NT2/D1 (cell line): ENCODE measurements around the gene CCT8L2.
A peak's percentile ranks its signal among the peaks of the same experiment; 100 is the strongest.
"Not testable (repeated sequence)": the region's sequence is repeated elsewhere in the genome, so short reads cannot be mapped to it uniquely, and the experiment has no call there.

Experiments
- DNase-seq: peaks from one replicate; pipeline ENCODE4 v3.0.0-alpha.2; 2011; ENCODE audit warnings: low read depth, low spot score
- H3K27me3 ChIP-seq: 2 replicates; pipeline ENCODE4 v1.6.0; 2011; ENCODE audit warnings: mild to moderate bottlenecking; ENCODE audit not compliant: insufficient read length, insufficient read depth
- H3K36me3 ChIP-seq: 2 replicates; pipeline ENCODE4 v1.6.1; 2011; ENCODE audit warnings: mild to moderate bottlenecking, low read length, mixed read lengths; ENCODE audit not compliant: insufficient read depth, insufficient read length
- H3K4me1 ChIP-seq: 2 replicates; pipeline ENCODE4 v1.5.1; 2011; ENCODE audit not compliant: insufficient read depth, insufficient read length
- H3K4me3 ChIP-seq: 2 replicates; pipeline ENCODE4 v1.5.1; 2011; ENCODE audit warnings: low read depth; ENCODE audit not compliant: insufficient read length
- H3K9ac ChIP-seq: 2 replicates; pipeline ENCODE4 v1.6.0; 2011; ENCODE audit warnings: low read depth; ENCODE audit not compliant: insufficient read length
- H3K9me3 ChIP-seq: 2 replicates; pipeline ENCODE4 v1.5.1; 2011; ENCODE audit warnings: mild to moderate bottlenecking, low read length; ENCODE audit not compliant: insufficient read depth
- SUZ12 ChIP-seq: IDR thresholded peaks from 2 replicates; pipeline ENCODE4 v1.6.1; 2011; ENCODE audit not compliant: insufficient read length, insufficient read depth; ENCODE audit errors: extremely low read depth
- YY1 ChIP-seq: IDR thresholded peaks from 2 replicates; pipeline ENCODE4 v1.6.1; 2011; ENCODE audit not compliant: insufficient read length, insufficient read depth
- ZNF274 ChIP-seq: IDR thresholded peaks from 2 replicates; pipeline ENCODE4 v1.6.1; 2011; ENCODE audit warnings: mild to moderate bottlenecking, low read depth, low read length

The CCT8L2 gene

GRCh38 chr22:16601437-16602223 lies 9.0 kb upstream of the CCT8L2 start:
- H3K36me3 ChIP-seq = no peaks in the 10 kb centered on the region
- H3K4me3 ChIP-seq = peak overlapping the region; percentile 24
- H3K4me1 ChIP-seq = no peaks in the 10 kb centered on the region
- H3K27me3 ChIP-seq = peaks cover 51% of the 10 kb centered on the region
- no peaks in the 10 kb centered on the region for H3K9me3 ChIP-seq
- DNase-seq = no peak
- no peak for TF ChIP-seq SUZ12
- TF ChIP-seq ZNF274 = no peak
- TF ChIP-seq YY1 = no peak
- H3K9ac ChIP-seq = peak overlapping the region; percentile 21

- H3K36me3 ChIP-seq, H3K9ac ChIP-seq, H3K4me3 ChIP-seq, H3K9me3 ChIP-seq, H3K4me1 ChIP-seq: not testable (repeated sequence)
- peaks cover 49% of the 10 kb centered on the region for H3K27me3 ChIP-seq
- DNase-seq = peak; percentile 18
Observed at GRCh38 chr22:16600644-16601436, 8.2 kb upstream of the CCT8L2 start.

- not testable (repeated sequence) for DNase-seq
Observed at GRCh38 chr22:16599648-16600047, 7.0 kb upstream of the CCT8L2 start.

GRCh38 chr22:16595251-16595650 lies 2.6 kb upstream of the CCT8L2 start:
- H3K36me3 ChIP-seq, DNase-seq, H3K9ac ChIP-seq, H3K4me1 ChIP-seq, H3K9me3 ChIP-seq, H3K4me3 ChIP-seq: not testable (repeated sequence)
- peaks cover 12% of the 10 kb centered on the region for H3K27me3 ChIP-seq

More at GRCh38 chr22:16599648-16600047, 7.0 kb upstream of the CCT8L2 start:
- not testable (repeated sequence) for H3K36me3 ChIP-seq, H3K9me3 ChIP-seq, H3K4me1 ChIP-seq, H3K4me3 ChIP-seq, H3K9ac ChIP-seq
- H3K27me3 ChIP-seq = peaks cover 43% of the 10 kb centered on the region

- Histone ChIP-seq H3K36me3 (no peaks in the 10 kb centered on the region), H3K9ac (no peak overlapping the region), H3K27me3 (peaks cover under 1% of the 10 kb centered on the region), H3K4me3 (no peak overlapping the region), H3K9me3 (no peaks in the 10 kb centered on the region), H3K4me1 (no peaks in the 10 kb centered on the region)
- no peak for TF ChIP-seq SUZ12
- no peak for TF ChIP-seq YY1
- no peak for TF ChIP-seq ZNF274
- DNase-seq = no peak
Observed at GRCh38 chr22:16594026-16594425, 1.4 kb upstream of the CCT8L2 start.

GRCh38 chr22:16592231-16592630 lies 379 bp downstream of the CCT8L2 start:
- not testable (repeated sequence) for DNase-seq, H3K9me3 ChIP-seq, H3K4me3 ChIP-seq, H3K27me3 ChIP-seq, H3K9ac ChIP-seq, H3K36me3 ChIP-seq, H3K4me1 ChIP-seq

GRCh38 chr22:16591136-16591535 lies 1.5 kb downstream of the CCT8L2 start:
- not testable (repeated sequence) for H3K9ac ChIP-seq, H3K4me3 ChIP-seq, H3K4me1 ChIP-seq, H3K9me3 ChIP-seq, H3K36me3 ChIP-seq, DNase-seq, H3K27me3 ChIP-seq

GRCh38 chr22:16586991-16587390 lies 5.6 kb downstream of the CCT8L2 start:
- Histone ChIP-seq H3K9me3 (no peaks in the 10 kb centered on the region), H3K36me3 (no peaks in the 10 kb centered on the region), H3K27me3 (no peaks in the 10 kb centered on the region), H3K9ac (no peak overlapping the region), H3K4me3 (no peak overlapping the region), H3K4me1 (no peaks in the 10 kb centered on the region)
- TF ChIP-seq YY1 (no peak), SUZ12 (no peak), ZNF274 (no peak)
- DNase-seq = no peak
